GM19043 (cell line): ENCODE results near the gene TSPAN6.

Experiments used
- ATAC-seq: cut with Tn5 transposase; IDR thresholded peaks from one replicate; pipeline ENCODE4 v1.9.1; 2021; ENCODE audit warnings: low read depth; ENCODE audit not compliant: unreplicated experiment

Gene TSPAN6

GRCh38 chrX:100648458-100649417, 12.1 kb upstream of the TSPAN6 start:
- no peak for ATAC-seq

- no peak for ATAC-seq
Observed at GRCh38 chrX:100647739-100648138, 11.1 kb upstream of the TSPAN6 start.

DNA sequence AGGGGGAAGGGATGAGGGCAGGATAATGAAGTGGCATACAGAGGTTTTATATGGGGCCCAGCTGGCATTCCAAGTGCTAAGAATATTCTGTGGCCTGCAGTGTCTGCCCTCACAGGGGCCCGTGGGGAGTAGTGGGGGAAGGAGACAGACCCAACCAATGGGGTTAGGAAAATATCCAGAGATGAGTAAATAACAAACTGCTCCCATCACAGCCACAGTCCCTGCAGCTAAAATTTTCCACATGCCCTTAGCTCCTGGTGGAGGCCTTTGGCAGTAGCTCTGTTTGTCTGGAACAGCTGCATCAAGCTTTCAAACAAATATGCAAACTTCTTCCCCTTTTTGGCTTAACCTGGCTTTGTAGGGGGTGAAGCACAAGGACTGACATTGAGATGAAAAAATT, 10.5 kb upstream of the TSPAN6 start:
- no peak for ATAC-seq

- ATAC-seq: no peak
Observed at GRCh38 chrX:100645106-100645505, 8.5 kb upstream of the TSPAN6 start.

- no peak for ATAC-seq
Observed at GRCh38 chrX:100643956-100644860, 7.6 kb upstream of the TSPAN6 start, which contains the start of gene SRPX2. SRPX2 (plus strand) TSS chrX:100644199; CDS start chrX:100646323, 2,124 bp downstream.

DNA sequence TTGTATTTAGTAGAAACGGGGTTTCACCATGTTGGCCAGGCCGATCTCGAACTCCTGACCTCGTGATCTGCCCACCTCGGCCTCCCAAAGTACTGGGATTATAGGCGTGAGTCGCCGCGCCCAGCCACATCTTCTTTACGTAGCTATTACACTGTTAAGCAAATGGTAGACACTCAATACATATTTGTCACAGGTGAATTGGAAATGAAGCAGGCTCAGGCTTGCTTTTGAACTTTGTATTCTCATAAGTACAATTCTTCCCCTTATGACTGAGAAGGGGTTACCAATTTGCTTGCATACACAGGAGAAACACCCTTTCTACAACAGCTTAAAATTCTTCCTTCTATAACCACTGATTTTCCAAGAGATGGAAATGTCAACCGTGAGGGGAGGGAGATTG, 6.6 kb upstream of the TSPAN6 start:
- ATAC-seq: no peak

- ATAC-seq: no peak
Observed at GRCh38 chrX:100642290-100642689, 5.7 kb upstream of the TSPAN6 start.

- no peak for ATAC-seq
Observed at GRCh38 chrX:100635989-100636320, 651 bp downstream of the TSPAN6 start.

- ATAC-seq: no peak
Observed at GRCh38 chrX:100635040-100635439, 1.6 kb downstream of the TSPAN6 start.

DNA sequence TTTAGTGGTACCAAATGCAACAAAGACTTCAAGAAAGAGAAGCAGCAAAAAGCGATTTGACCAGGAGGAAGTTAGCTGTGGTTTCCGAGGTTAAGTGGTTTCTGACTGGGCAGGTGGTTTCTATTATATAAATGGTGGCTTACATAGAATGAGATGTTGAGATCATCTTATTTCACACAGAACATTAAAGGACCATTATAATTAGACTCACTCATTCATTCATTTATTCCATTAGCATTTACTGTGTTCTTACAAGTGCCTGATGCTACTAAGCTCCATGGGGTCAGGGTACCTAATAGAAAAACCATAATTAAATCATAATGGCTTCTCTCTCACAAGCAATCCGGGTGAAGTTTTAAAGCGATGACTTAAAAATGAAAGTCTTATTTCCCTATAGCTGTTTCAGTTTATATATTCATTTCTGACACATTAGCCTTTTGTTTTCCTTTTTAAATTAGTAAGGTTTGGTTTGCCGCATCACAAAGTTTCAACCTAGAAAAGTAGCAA, 10.6 kb downstream of the TSPAN6 start:
- ATAC-seq: peak; percentile 90

GRCh38 chrX:100623001-100623400, 13.6 kb downstream of the TSPAN6 start:
- ATAC-seq: no peak

DNA sequence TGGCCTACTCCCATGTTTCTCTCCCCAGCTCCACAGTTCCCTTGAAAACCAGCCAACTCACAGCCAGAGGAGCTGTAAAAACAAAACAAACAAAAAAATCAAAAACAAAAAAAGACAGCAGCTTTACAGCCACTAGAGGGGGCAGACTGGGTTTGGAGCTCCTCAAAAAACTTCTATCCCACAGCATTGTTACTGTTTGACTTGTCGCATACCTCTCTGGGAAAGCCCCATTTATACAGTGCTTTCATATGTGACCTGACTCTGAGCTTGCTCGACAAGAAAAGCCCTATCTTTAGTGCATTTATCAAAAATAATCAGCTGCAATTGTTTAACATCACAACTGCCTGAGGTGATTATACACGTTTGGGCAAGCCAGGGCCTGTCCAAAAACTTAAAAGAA, 21.6 kb downstream of the TSPAN6 start:
- ATAC-seq: peak; percentile 100

- no peak for ATAC-seq
Observed at GRCh38 chrX:100611951-100612350, 24.7 kb downstream of the TSPAN6 start.

- no peak for ATAC-seq
Observed at GRCh38 chrX:100609591-100609990, 27.0 kb downstream of the TSPAN6 start.

- no peak for ATAC-seq
Observed at GRCh38 chrX:100606753-100607152, 29.9 kb downstream of the TSPAN6 start.

- ATAC-seq: no peak
Observed at GRCh38 chrX:100600758-100601157, 35.8 kb downstream of the TSPAN6 start.

DNA sequence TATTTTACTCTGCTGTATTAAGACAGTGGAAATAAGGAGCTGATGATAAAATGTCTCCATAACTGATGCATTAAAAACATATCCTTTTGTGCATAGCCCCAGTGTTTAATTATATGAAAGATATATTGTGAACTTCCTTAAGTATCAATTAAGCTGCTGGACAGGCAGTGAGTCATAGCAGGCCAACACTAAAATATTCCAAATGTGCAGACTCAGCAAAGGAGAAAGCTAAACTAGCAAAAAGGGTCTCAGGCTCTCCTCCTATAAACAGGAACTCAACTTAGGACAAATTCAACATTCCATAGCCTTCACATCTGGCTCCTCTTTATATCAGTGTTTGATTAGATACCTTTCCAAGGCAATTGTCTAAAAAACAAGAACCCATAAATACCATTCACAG, 36.3 kb downstream of the TSPAN6 start:
- ATAC-seq: no peak

DNA sequence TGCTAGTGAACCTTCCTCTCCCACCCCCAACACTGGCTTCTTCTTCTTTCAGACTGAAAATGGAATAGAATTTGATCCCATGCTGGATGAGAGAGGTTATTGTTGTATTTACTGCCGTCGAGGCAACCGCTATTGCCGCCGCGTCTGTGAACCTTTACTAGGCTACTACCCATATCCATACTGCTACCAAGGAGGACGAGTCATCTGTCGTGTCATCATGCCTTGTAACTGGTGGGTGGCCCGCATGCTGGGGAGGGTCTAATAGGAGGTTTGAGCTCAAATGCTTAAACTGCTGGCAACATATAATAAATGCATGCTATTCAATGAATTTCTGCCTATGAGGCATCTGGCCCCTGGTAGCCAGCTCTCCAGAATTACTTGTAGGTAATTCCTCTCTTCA, 37.1 kb downstream of the TSPAN6 start:
- no peak for ATAC-seq

DNA sequence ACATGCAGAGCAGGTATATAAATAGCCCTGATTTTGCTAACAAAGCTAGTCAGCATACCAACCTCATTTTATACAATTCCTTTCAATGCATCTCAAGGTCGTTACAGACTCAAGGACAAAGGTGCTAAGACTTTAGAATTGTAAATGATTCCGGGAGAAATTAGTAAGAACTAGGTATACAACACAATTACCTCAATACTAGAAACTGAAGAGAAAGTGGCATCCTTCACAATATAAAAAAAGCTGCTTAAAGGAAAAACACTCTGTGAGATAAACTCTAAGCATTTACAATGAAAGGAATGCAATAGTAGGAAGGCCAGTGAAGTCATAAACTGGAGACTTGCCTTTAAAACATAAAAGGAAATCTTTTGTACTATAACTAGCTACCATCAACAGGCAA, 40.0 kb downstream of the TSPAN6 start:
- ATAC-seq: no peak

DNA sequence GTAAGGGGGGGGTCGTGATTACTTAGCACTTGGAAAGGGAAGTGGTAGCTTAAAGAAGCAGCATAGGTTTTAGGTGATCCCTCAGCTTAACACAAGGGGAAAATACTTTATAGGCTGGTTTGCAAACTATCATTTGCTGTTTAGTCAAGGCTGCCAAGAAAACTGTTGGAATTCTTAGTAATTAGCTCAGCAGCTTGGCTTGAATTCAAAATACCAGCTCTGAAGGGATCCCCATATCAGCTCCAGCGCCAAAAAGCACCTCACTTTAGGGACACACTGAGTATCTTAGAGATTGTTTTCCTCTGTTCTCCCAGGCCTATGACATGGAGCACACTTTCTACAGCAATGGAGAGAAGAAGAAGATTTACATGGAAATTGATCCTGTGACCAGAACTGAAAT, 43.0 kb downstream of the TSPAN6 start:
- no peak for ATAC-seq

GRCh38 chrX:100593126-100593525, 43.5 kb downstream of the TSPAN6 start:
- no peak for ATAC-seq
